Stomach (tissue), 9 donors: Measurements from ENCODE around the gene GPRIN1. TPM values are rescaled to one million over a fixed set of nuclear protein-coding genes. Genes with fewer than 3 reads are reported as not detected.

Source experiments
- DNase-seq, 2 donors: peaks; one replicate each; pipeline versions ENCODE4 v3.0.0 to v3.0.0-alpha.2; 2013 to 2019
- H3K27ac ChIP-seq, 5 donors: fragments of 200-600 bp in 4 of 5; sonication (generic) in 4 of 5; one replicate each; pipeline ENCODE4 v1.5.1; 2013 to 2019; ENCODE audit warnings: mild to moderate bottlenecking in 1 of 5, moderate library complexity in 1 of 5
- H3K27me3 ChIP-seq, 3 donors: fragments of 200-600 bp; sonication (generic); one replicate each; pipeline ENCODE4 v1.5.1; 2017 to 2019; ENCODE audit warnings: mixed run types in 1 of 3
- H3K36me3 ChIP-seq, 4 donors: fragments of 200-600 bp; sonication (generic); 1 replicate in 3 of 4; 2 replicates in 1 of 4; pipeline ENCODE4 v1.5.1; 2016 to 2019
- H3K4me1 ChIP-seq, 4 donors: fragments of 200-600 bp; sonication (generic); one replicate each; pipeline ENCODE4 v1.5.1; 2016 to 2019
- H3K4me3 ChIP-seq, 4 donors: fragments of 200-600 bp; sonication (generic) in 3 of 4; one replicate each; pipeline ENCODE4 v1.5.1; 2016 to 2019; ENCODE audit warnings: mild to moderate bottlenecking in 1 of 4
- H3K9me3 ChIP-seq, 4 donors: fragments of 200-600 bp; sonication (generic); one replicate each; pipeline ENCODE4 v1.5.1; 2016 to 2019
- CTCF ChIP-seq, 7 experiments: fragments of 450-650 bp in 4 of 7; fragments of 200-600 bp in 3 of 7; sonication (generic) in 3 of 7; IDR thresholded peaks; one replicate each; pipeline ENCODE4 v1.5.1; 2016 to 2019; ENCODE audit warnings: antibody characterized with exemption in 7 of 7, control low read depth in 2 of 7, mild to moderate bottlenecking in 1 of 7
- EP300 ChIP-seq: sonication (generic); formaldehyde crosslinking; IDR thresholded peaks from one replicate; pipeline ENCODE4 v1.6.1; 2017; ENCODE audit warnings: antibody characterized with exemption
- POLR2A ChIP-seq, 4 donors: fragments of 450-650 bp; IDR thresholded peaks; one replicate each; pipeline ENCODE4 v1.6.1; 2016; ENCODE audit warnings: antibody characterized with exemption in 4 of 4, control low read depth in 2 of 4, mild to moderate bottlenecking in 1 of 4, moderate library complexity in 1 of 4
- POLR2AphosphoS5 ChIP-seq, 3 donors: sonication (generic); formaldehyde crosslinking; IDR thresholded peaks; one replicate each; pipeline ENCODE4 v1.6.1; 2016; ENCODE audit warnings: antibody characterized with exemption in 3 of 3
- WGBS, 5 donors: extraction: QIAGEN DNeasy Blood & Tissue Kit in 3 of 5; methylation state at CpG; one replicate each; pipeline versions ENCODE4 v1.1.5 to v1.1.7; 2013 to 2018; 5-methylcytosine and 5-hydroxymethylcytosine counted together
- intact Hi-C: fragments of 100-400 bp; cut with DNase I; formaldehyde crosslinking; loops from one replicate; pipeline ENCODE4 v1.15.1; 2023; ENCODE audit warnings: low total_unique reads
- polyA plus RNA-seq, 3 donors: library from polyadenylated mRNA; stranded (reverse); fragments of 200-250 nt; gene quantifications; one replicate each; pipeline ENCODE4 v1.2.3, GENCODE V29; 2013
- total RNA-seq, 5 donors: library from RNA; depleted of rRNA; stranded (reverse); fragments of >200 nt; gene quantifications; one replicate each; pipeline versions ENCODE4 v1.1.0 to v1.2.3, GENCODE V29; 2014 to 2016
- donor health status: healthy with polysubstance abuse.
- donor health status: Bipolar disorder and iron deficiency.
- donor health status: healthy.

Gene GPRIN1
- total and polyA plus RNA-seq, 8 donors: 0.30 to 1.4 (median 0.59) TPM; not detected in 2

GRCh38 chr5:176608142-176608705, 1.7 kb downstream of the GPRIN1 start:
- Histone ChIP-seq H3K27ac (no peak overlapping the region), H3K36me3 (no peaks in the 10 kb centered on the region), H3K4me1 (peaks cover 5 to 19% (median 15%) of the 10 kb centered on the region in 4 donors), H3K9me3 (no peaks in the 10 kb centered on the region), H3K27me3 (peaks cover 4 to 47% (median 24%) of the 10 kb centered on the region in 3 donors), H3K4me3 (no peak overlapping the region)
- intact Hi-C loops: no loop called here
- DNase-seq: no peak
- TF ChIP-seq POLR2A (IDR thresholded peaks at IDR 0.05) (no peak), CTCF (IDR thresholded peaks at IDR 0.05) (no peak), POLR2AphosphoS5 (IDR thresholded peaks at IDR 0.05) (no peak), EP300 (no peak)
- WGBS, 5 donors: 80 to 90% (median 84%) methylated on average over 4 of the region's 4 CpGs

GRCh38 chr5:176606875-176607274, 3.1 kb downstream of the GPRIN1 start:
- no peak overlapping the region for H3K4me3 ChIP-seq
- H3K27me3 ChIP-seq: peaks cover 4 to 36% (median 24%) of the 10 kb centered on the region in 3 donors
- TF ChIP-seq POLR2AphosphoS5 (IDR thresholded peaks at IDR 0.05) (no peak), POLR2A (IDR thresholded peaks at IDR 0.05) (no peak), EP300 (no peak), CTCF (IDR thresholded peaks at IDR 0.05) (no peak)
- no peaks in the 10 kb centered on the region for H3K9me3 ChIP-seq
- no peak for DNase-seq
- H3K4me1 ChIP-seq: peaks cover 5 to 19% (median 15%) of the 10 kb centered on the region in 4 donors
- WGBS, 5 donors: 75 to 90% (median 83%) methylated on average over 3 of the region's 3 CpGs
- no peak overlapping the region for H3K27ac ChIP-seq
- intact Hi-C loops: no loop called here
- no peaks in the 10 kb centered on the region for H3K36me3 ChIP-seq

- DNase-seq: no peak
- TF ChIP-seq POLR2A (IDR thresholded peaks at IDR 0.05) (no peak), POLR2AphosphoS5 (IDR thresholded peaks at IDR 0.05) (no peak), EP300 (no peak), CTCF (IDR thresholded peaks at IDR 0.05) (no peak)
- Histone ChIP-seq H3K9me3 (no peaks in the 10 kb centered on the region), H3K27me3 (peaks cover 4 to 30% (median 24%) of the 10 kb centered on the region in 3 donors), H3K36me3 (no peaks in the 10 kb centered on the region), H3K27ac (no peak overlapping the region), H3K4me1 (peaks cover 5 to 18% (median 14%) of the 10 kb centered on the region in 4 donors), H3K4me3 (no peak overlapping the region)
- 41 to 77% (median 51%) methylated on average over 3 of the region's 3 CpGs for WGBS, 5 donors
- intact Hi-C loops: no loop called here
Measured at GRCh38 chr5:176606032-176606431, 3.9 kb downstream of the GPRIN1 start.

GRCh38 chr5:176603091-176603490, 6.9 kb downstream of the GPRIN1 start:
- H3K27me3 ChIP-seq: peaks cover 0 to 27% (median 0%) of the 10 kb centered on the region in 3 donors
- intact Hi-C loops: no loop called here

More at GRCh38 chr5:176603091-176603490, 6.9 kb downstream of the GPRIN1 start:
- Histone ChIP-seq H3K4me1 (no peaks in the 10 kb centered on the region), H3K9me3 (no peaks in the 10 kb centered on the region), H3K36me3 (no peaks in the 10 kb centered on the region), H3K27ac (no peak overlapping the region), H3K4me3 (no peak overlapping the region)
- TF ChIP-seq POLR2A (IDR thresholded peaks at IDR 0.05): no peak
- TF ChIP-seq POLR2AphosphoS5 (IDR thresholded peaks at IDR 0.05): no peak
- TF ChIP-seq CTCF (IDR thresholded peaks at IDR 0.05): no peak
- TF ChIP-seq EP300: no peak
- DNase-seq: no peak
- whole genome bisulfite sequencing, 5 donors: 13 to 32% (median 16%) methylated on average over 2 of the region's 2 CpGs
